Measurements from ENCODE around the gene AHNAK. TPM values are rescaled to one million over a fixed set of nuclear protein-coding genes. Genes with fewer than 3 reads are reported as not detected.
"Not testable (repeated sequence)": the region's sequence is repeated elsewhere in the genome, so short reads cannot be mapped to it uniquely, and the experiment has no call there.

Gene AHNAK
- total RNA-seq, 1 donor from 2014 or later, result 15.9 TPM

DNA sequence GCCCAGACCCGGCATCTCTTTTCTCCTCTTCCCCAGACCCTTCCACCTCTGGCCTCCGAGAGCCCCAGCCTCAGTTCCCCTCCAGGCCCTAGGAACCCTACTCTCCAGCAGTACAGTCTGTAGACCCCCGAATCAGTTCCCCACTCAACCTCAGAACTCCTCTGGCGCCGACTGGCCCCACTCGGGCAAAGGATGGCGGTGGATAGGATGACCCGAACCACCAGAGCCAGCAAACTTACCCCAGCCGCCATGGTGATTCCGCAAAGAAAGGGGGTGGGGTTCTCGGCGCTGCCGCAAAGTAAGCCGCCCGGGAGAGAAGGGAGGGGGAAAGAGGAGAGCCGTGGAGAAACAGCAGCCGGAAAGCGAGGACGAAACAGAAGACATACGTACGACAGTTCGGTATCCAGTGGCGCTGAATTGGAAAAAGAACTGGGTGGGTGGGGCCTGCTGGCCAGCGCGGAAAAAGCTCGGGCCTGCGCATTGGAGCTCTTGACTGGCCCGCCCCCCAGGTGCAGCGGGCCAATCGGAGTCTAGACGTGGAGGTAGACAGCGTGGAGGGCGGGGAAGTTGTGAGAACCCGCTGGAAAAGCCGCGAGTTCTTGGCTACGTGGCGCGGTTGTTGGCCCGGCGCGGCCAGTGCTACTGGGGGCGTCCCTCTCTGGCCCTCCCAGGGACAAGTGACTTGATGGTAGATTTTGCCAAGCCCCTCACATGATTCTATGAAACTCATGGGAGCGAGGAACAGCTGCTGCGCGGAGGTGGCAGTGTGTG, 27.2 kb upstream of the AHNAK start, which contains the start of gene EEF1G:
TSS of gene EEF1G (minus strand) at position 300 of the 771 bp plus-strand sequence. CDS start at position 251, 49 bp downstream.
- DNase-seq (ENCODE audit: low spot score in 2 of 2) (peak; percentile 87 to 97), FAIRE-seq (no peak)

DNA sequence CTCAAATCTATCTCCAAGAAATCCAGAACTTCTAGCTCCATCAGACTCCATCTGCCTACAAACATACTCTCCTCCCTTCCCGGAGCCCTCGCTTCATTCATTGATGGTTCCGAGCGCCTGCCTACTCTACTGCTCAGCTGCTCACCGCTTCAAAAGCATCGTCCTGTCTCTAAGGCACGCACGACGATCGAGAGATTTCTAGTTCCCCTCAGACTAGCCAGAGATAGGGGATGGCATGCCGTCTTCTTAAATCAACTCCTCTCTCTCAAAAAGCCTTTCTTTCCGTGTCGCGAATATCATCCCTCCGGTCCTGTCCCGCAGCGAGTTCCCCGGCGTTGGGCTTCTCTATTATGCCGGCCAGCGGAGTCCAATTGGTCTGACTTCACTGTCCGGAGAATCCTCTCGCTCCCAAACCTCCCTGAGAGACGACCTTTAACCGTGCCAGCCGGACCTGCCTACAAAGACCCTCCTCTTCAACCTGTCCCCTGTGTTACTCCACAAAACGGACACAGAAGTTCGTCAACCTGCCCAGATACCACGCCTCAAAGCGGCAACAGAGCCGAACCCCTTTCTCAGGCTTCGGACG, 26.5 kb upstream of the AHNAK start:
- FAIRE-seq (no peak), DNase-seq (ENCODE audit: low spot score in 2 of 2) (no peak)

DNA sequence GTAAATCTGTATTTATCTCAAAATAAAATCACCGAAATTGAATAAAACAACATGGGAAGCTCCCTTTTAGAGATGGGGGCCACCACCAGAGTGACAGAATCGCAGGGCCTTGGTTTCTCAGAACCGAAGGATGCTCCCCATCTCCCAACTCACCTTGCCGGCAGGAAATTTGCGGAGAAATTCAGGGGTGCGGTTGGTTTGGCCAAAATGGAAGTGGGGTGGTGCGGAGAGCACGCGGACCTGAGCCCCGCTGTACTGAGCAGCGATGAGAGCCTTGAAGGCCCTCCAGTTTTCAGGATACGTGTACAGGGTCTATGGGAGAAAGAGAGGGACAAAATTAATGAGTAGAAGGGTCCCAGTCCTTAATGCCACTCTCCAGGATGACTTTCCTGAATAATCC, 25.8 kb upstream of the AHNAK start:
- no peak for FAIRE-seq
- no peak for DNase-seq (ENCODE audit: low spot score in 2 of 2)

DNA sequence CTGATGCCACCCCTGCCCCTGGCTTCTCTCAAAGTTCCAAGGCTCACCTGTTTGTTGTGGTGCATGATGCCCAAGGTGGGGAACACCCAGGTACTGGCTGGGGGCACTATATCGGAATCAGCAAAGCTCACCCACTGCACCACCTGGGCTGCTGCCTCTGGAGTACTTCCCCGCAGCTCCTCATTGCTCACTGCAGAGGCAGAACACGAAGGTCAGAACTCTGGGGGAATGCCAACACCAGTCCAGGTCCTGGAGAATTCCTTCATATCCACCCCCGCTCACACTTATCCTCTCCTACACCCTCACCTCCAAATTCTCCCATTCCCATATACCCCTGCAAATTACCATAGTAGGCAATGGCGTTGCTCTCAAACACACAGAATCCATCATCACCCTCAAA, 24.9 kb upstream of the AHNAK start:
- FAIRE-seq; DNase-seq (ENCODE audit: low spot score in 2 of 2): not testable (repeated sequence)

DNA sequence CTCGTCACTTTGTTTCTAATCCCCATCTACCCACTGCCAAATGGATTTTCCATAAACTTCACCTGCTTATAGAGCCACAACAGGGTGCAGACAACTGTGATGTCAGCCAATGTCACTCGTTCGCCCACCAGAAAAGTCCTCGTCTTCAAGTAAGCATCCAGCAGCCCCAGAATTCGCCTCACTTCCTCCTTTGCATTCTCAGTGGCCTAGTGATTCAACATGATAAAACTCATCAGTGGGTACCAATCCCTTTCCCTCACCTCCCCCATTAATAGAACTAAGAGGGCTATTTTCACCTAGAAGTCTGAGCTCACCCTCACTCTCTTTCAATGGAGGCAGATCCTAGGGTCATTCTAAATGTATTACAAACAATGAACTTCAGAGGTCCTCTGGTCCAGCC, 24.3 kb upstream of the AHNAK start:
- not testable (repeated sequence) for DNase-seq (ENCODE audit: low spot score in 2 of 2); FAIRE-seq

DNA sequence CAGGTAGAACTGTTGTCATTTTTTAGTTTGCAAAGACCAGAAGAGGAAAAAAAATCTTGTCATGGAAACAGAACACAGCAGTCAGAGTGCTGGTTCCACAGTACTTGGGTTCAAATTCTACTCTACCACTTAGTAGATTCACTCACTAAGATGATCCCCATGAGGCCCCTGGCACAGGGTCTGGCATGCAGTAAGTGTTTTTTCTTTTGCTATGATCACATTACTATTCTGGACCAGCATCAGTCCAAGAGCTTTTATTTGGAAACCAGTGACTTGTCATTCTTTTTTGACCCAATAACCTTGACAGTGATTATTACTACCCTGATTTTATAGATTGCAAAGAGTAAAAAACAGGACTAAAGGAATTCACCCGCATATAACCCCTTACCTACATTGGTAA, 23.0 kb upstream of the AHNAK start:
- FAIRE-seq (no peak), DNase-seq (ENCODE audit: low spot score in 2 of 2) (no peak)

DNA sequence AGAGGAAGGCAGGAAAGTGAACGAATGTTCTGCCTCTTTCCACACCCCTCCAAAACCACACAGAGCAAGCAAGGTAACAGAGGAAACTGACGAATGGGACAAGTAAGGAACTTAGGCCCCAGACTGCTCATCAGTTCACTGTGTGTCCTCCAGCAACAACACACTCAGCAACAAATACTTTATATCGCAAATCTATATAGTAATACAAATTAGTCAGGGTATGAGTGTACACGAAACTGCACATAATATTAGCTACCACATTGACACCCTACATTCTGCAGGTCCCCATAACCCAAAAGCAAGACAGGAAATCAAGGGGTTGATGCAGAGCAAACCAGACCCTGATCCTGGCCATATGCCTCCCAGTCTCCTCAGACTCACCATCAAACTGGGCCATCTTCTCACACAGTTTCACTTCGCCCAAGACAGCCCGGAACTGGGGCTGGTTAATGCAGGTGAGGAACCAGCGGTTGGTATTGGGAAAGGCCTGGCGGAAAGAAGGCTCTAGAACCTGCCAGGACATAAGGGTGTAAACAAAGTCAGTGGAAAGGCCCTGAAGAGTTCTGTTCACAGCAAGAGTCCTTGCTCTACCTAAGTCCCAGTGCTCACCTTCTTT, 20.5 kb upstream of the AHNAK start:
- DNase-seq (ENCODE audit: low spot score in 2 of 2) (no peak), FAIRE-seq (no peak)

DNA sequence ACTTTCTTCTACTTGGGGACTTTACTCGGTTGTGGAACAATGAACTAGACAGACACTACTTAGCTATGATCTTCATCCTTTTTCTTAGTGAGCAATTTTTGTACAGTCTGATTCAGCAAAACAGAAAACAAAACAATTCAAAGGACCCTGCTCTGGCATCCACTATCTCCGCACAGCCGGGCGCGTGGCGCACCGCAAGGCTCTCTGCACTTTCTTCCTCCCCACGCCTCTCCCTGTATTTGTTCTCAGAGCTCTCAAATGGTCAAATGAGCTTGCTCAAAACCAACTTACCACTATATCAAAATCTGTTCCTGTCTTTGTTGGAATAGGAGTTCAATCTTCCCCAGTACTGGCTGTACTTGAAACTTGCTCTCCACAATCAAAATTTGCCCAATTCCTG, 19.6 kb upstream of the AHNAK start:
- FAIRE-seq (no peak), DNase-seq (ENCODE audit: low spot score in 2 of 2) (no peak)

DNA sequence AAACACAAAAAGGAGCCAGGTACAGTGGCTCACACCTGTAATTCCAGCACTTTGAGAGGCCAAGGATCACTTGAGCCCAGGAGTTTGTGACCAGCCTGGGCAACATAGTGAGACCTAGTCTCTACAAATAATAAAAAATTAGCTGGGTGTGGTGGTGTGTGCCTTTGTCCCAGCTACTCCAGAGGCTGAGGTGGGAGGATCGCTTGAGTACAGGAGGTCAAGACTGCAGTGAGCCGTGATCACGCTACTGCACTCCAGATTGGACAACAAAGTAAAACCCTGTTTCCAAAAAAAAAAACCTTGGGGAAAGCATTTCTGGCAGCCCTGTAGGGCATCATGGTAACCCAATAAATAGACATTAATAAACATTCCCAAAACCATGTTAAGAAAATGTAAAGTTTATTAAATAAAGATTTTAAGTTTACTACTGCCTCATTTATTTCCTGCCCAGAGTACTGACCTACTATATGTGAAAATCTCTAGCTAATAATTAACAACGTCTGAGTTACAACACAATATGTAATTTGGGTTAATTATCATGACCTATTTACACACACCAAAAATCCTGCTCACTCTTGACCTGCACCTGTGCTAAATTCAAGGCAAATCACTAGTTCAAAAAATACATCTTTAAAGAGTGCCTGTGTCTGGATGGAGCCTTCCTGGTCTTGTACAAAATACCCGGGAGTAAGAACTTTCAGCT, 18.6 kb upstream of the AHNAK start:
- no peak for FAIRE-seq
- DNase-seq (ENCODE audit: low spot score in 2 of 2), result no peak

DNA sequence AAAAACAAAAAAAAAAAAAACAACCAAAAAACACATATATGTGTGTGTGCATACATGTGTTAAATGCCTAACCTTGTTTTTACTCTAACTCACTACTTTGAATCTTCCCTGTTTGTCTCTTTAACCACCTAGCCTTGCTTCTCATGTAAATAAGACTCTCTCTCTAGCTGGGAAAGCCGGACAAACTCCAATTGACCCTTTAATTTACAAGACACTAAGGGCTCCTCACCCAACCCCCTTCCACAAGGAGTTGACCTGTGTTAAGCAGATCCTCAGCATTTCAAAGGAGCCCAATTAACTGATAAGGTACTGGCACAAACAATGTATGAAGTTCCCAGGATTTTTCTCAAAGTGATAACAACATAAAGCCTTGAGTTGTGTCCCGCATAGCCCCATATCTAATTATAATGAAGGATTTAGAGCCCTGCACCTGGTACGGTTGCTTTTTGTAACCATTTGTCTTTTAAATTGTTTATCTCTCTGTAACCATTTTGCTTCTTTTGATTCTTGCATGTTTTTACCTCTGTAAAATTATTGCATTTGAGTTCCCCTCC, 15.1 kb upstream of the AHNAK start:
- not testable (repeated sequence) for FAIRE-seq; DNase-seq (ENCODE audit: low spot score in 2 of 2)

DNA sequence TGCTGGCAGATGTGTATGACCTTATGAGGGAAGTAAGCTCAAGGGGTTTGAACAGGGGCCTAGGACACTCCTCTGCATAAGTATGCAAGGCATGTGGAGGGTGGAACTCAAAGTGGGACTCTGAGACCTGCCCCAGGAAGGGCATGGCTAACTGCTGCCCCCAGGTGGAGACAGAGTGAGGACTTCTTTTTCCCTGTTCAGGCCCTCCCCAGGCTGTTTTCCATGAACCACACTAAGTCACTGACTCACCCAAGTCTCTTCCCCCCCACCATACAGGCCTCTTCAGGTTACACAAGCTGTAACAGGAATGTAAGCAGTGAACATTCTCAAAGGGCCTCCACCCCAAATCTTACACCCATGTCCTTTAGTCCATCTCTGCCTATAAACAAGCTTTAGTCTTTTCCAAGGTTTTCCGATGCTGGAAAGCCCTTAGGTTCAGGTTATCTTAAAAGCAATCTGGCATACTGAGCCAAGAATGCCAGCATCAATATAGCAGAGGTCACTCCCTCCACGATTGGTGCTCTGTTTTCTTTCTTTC, 14.0 kb upstream of the AHNAK start:
- FAIRE-seq (no peak), DNase-seq (ENCODE audit: low spot score in 2 of 2) (peak in 1 of 2 donors; percentile 68)

DNA sequence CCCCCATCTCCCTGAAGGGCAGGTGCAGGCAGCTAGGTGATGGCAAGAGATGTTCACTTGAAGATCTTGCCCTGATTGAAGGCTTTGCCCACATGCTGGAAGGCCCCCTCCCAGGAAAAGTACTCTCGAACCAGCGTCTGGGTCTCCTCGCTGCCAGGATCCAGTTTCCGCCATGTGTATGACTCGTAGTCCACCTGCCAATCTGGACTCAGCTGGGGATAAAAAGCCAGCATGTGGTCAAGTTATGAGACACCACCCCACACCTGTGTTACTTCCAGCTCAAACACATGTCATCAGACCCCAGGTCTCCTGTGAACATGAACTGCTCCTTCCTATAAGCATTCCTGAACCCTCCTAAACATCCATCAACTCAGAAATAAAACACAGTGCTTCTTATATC, 13.0 kb upstream of the AHNAK start:
- FAIRE-seq; DNase-seq (ENCODE audit: low spot score in 2 of 2): not testable (repeated sequence)

DNA sequence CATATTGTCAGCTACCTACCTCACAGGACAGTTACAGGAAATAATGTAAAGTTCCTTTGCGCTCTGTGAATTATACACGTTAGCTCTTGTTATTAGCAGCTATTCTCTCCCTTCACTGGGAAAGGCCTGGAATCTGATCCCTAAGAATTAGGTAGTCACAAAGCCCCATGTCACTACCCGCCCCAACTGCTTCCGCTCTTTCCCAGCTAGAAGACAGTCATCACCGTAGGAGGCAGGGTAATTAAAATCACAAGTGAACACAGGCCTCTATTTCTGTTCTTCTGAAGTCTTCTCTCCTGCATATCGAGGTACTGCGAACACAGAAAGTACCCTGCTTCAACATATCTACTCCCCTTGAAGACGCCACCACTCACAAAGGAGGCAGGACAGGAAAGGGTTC, 12.6 kb upstream of the AHNAK start:
- FAIRE-seq, result no peak
- DNase-seq (ENCODE audit: low spot score in 2 of 2), result no peak

DNA sequence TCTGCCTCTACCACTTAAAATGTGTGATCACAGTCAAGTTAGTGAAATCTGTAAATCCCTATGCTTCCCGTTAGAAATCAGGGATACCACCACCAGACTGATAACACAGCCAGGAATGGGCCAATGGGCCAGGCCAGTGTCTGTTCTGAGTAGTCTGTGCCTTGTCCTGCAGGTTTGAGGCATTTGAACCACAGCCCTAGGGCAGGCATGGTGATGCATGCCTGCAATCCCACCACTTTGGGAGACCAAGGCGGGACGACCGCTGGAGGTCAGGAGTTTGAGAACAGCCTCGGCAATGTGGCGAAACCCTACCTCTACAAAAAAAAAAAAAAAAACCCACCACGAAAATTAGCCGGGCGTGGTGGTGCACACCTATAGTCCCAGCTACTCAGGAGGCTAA, 12.1 kb upstream of the AHNAK start:
- DNase-seq (ENCODE audit: low spot score in 2 of 2) (no peak), FAIRE-seq (no peak)

DNA sequence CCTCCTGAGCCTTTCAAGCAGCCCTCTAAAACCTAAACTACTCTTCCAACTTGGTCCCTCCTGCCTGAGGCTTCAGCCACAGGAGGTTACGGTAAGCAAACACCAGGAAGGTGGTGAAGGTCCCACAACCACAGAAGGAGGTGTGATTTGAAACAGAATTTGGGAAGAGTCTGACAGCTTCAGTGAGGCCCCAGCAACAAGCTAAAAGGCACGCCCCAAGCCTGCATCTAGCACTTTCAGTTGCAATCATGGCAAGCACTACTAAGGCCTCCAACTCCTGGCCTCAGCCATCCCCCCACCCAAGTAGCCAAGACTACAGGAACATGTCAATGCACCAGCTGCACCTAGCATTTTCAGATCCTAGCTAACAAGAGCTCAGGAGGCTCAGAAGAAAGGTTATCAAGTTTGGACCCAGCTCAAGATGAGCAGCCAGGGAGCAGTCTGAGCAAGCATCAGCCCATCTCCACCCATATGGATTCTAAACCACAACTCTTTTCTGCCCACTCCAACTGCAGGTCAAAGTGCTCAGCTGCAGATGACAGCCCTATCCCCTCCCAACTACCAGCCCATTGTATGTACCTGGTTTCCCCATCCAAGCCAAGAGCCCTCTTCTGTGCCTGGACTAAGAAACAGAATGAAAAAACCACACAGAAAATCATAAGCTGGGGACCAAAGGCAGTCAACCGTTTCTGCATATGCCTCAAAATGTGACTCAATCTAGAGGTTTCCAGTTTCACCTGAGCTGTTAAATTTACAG, 10.4 kb upstream of the AHNAK start:
- DNase-seq (ENCODE audit: low spot score in 2 of 2) (no peak), FAIRE-seq (no peak)

DNA sequence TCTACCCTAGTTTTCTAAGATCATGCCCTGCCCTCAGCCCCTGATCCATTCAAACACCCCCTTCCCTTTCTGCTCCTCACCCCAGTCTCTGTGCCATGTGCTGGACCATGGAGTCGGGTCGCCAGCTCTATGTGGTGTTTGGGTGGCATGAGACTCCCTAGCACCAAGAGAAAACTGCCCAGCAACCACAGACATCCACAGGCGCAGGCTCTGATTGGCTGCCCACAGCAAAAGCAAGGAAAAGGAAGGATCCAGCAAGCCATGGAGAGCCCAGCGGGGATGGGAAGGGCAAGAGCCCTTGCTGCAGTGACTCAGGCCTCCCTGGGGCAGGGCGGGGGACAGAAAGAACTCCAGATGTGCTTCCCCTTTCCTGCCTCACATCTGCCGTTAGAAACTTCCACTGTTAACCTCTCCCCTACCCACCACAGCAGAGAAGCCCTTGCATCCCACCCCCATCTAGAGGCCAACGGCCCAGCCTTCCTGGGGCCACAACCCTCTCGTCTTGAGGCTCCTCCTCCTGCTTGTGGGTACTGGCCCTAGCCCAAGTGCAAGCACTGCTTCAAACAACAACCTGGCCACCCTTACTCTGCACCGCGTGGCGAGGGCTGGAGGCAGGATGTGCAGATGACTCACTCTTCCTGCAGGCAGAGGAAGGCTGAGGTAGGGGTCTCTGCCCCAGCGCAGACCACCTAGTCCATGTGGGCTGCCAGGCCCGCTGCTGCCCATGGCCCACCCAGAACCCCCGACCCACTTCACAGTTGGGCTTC, 9.7 kb upstream of the AHNAK start:
- FAIRE-seq (no peak), DNase-seq (ENCODE audit: low spot score in 2 of 2) (peak; percentile 49 to 92)

DNA sequence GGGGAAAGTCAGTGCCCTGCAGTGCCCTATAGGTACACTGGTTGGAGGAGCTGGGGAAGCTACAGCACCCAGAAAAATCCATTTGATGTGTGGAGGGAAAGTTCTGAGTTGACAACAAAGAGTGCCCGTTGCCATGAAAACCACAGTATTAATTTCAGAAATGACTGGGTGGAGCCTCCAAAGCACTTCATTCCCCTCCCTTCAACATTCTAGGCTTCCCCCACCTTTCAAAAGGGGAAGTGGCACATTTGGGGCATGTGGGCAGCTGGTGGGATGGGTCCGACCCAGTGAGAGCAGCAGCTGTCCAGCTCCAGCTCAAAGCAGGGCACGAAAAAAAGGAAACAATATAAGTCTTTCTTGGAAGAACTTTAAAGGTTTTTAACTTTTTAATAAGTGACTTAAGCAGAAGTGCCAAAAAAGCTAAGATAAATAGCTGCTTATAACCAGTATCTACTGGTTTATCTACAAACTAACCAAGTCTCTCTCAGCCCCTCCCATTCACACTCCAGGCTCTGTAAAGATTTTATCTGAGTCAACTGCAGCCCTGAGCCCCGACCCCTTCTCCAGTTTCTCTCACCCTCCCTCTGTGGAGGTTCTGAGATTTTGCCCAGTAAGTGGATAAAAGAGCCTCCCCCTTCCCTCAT, 9.0 kb upstream of the AHNAK start:
- DNase-seq (ENCODE audit: low spot score in 2 of 2) (no peak), FAIRE-seq (no peak)

DNA sequence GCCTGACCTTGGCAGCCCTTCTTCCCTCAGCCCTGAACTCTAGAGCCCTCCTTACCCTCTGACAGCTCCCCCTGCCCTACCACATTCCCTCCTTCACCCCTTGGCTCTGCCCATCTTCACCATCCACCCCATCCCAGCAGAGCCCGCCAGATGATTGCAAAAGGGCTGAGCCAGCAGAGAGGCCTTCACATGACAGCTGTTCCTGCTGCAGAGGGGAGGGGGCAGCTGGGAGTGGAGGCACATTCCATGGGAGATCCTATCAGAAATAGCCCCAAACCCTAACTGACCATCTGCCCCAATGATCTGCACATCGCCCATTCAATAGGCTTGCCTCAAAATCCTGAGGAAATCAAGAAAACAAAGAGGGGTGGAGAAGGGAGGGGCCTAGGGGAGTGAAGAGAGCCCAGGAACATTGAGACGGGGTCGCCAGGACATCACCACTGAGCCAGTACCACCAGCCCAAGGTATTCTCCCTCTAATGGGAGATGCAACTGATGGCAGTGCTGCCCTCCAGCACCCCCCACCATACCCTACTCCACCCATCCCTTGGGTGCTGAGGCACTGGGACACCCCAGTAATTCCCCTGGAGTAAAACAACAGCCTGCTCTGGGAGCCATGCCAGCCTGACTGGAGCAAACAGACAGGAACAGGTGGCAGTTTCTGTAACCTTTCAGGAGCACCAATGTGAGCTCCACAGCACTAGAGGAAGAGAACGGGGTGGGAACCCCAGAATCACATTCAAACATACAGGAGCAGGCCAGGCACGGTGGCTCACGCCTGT, 8.0 kb upstream of the AHNAK start:
- DNase-seq (ENCODE audit: low spot score in 2 of 2) (no peak), FAIRE-seq (no peak)

Measured in frontal cortex (tissue), 4 donors.